Right atrium auricular region (tissue), 2 donors: ENCODE data around the gene TMEM117. TPM values are rescaled to one million over a fixed set of nuclear protein-coding genes. Genes with fewer than 3 reads are reported as not detected.

ENCODE experiments used
- DNase-seq: peaks from one replicate; pipeline ENCODE4 v3.0.0-alpha.2; 2019; ENCODE audit warnings: low spot score
- H3K27ac ChIP-seq, 2 donors: fragments of 200-600 bp; sonication (generic); 1 replicate in 1 of 2; 2 replicates in 1 of 2; pipeline ENCODE4 v1.5.1; 2016 to 2019
- H3K27me3 ChIP-seq, 2 donors: fragments of 200-600 bp; sonication (generic); one replicate each; pipeline versions ENCODE4 v1.5.1 to v1.6.0; 2017 to 2019
- H3K36me3 ChIP-seq: fragments of 200-600 bp; sonication (generic); one replicate; pipeline ENCODE4 v1.5.1; 2016
- H3K4me1 ChIP-seq, 2 donors: fragments of 200-600 bp; sonication (generic); one replicate each; pipeline versions ENCODE4 v1.5.1 to v1.6.0; 2017 to 2019
- H3K4me3 ChIP-seq, 2 donors: fragments of 200-600 bp; sonication (generic); 1 replicate in 1 of 2; 2 replicates in 1 of 2; pipeline ENCODE4 v1.5.1; 2017 to 2019; ENCODE audit warnings: mild to moderate bottlenecking in 1 of 2, moderate library complexity in 1 of 2
- H3K9me3 ChIP-seq, 2 donors: fragments of 200-600 bp; sonication (generic); one replicate each; pipeline ENCODE4 v1.5.1; 2019
- CTCF ChIP-seq, 2 donors: fragments of 200-600 bp; sonication (generic); IDR thresholded peaks; one replicate each; pipeline ENCODE4 v1.5.1; 2019; ENCODE audit warnings: antibody characterized with exemption in 2 of 2
- total RNA-seq, 2 donors: library from RNA; depleted of rRNA; stranded (reverse); fragments of >200 nt; gene quantifications; one replicate each; pipeline ENCODE4 v1.1.0, GENCODE V29; 2016

The TMEM117 gene
- total RNA-seq, 2 donors from 2014 or later = 10.8 to 24.1 TPM

GRCh38 chr12:43883311-43883710 is 47.4 kb downstream of the TMEM117 start:
- TF ChIP-seq CTCF (IDR thresholded peaks at IDR 0.05) = no peak
- Histone ChIP-seq H3K36me3 (no peaks in the 10 kb centered on the region), H3K4me3 (no peak overlapping the region), H3K27ac (peak overlapping the region in 1 of 2 donors; percentile 84), H3K27me3 (no peaks in the 10 kb centered on the region), H3K4me1 (no peaks in the 10 kb centered on the region), H3K9me3 (no peaks in the 10 kb centered on the region)
- no peak for DNase-seq

GRCh38 chr12:43883748-43884147 is 47.9 kb downstream of the TMEM117 start:
- Histone ChIP-seq H3K27me3 (no peaks in the 10 kb centered on the region), H3K4me1 (no peaks in the 10 kb centered on the region), H3K36me3 (no peaks in the 10 kb centered on the region), H3K27ac (peak overlapping the region in 1 of 2 donors; percentile 84), H3K4me3 (no peak overlapping the region), H3K9me3 (no peaks in the 10 kb centered on the region)
- no peak for DNase-seq
- TF ChIP-seq CTCF (IDR thresholded peaks at IDR 0.05) = no peak

- H3K27ac ChIP-seq = peak overlapping the region; percentile 72 to 84
- DNase-seq = no peak
- TF ChIP-seq CTCF (IDR thresholded peaks at IDR 0.05) = no peak
Measured at GRCh38 chr12:43884683-43885410, 49.0 kb downstream of the TMEM117 start.

GRCh38 chr12:43887397-43887796 is 51.5 kb downstream of the TMEM117 start:
- no peak for TF ChIP-seq CTCF (IDR thresholded peaks at IDR 0.05)
- H3K27ac ChIP-seq = peak overlapping the region in 1 of 2 donors; percentile 84

More at GRCh38 chr12:43884683-43885410, 49.0 kb downstream of the TMEM117 start:
- H3K36me3 ChIP-seq = no peaks in the 10 kb centered on the region
- H3K9me3 ChIP-seq = no peaks in the 10 kb centered on the region
- H3K4me3 ChIP-seq = no peak overlapping the region
- H3K4me1 ChIP-seq = no peaks in the 10 kb centered on the region
- H3K27me3 ChIP-seq = no peaks in the 10 kb centered on the region

GRCh38 chr12:43891856-43892574 is 56.1 kb downstream of the TMEM117 start:
- Histone ChIP-seq H3K27me3 (no peaks in the 10 kb centered on the region), H3K9me3 (no peaks in the 10 kb centered on the region), H3K36me3 (no peaks in the 10 kb centered on the region), H3K4me1 (no peaks in the 10 kb centered on the region), H3K27ac (no peak overlapping the region), H3K4me3 (no peak overlapping the region)
- no peak for DNase-seq
- TF ChIP-seq CTCF (IDR thresholded peaks at IDR 0.05) = no peak

More at GRCh38 chr12:43887397-43887796, 51.5 kb downstream of the TMEM117 start:
- no peak for DNase-seq
- Histone ChIP-seq H3K36me3 (no peaks in the 10 kb centered on the region), H3K4me3 (no peak overlapping the region), H3K27me3 (no peaks in the 10 kb centered on the region), H3K9me3 (no peaks in the 10 kb centered on the region), H3K4me1 (no peaks in the 10 kb centered on the region)
